ENCODE measurements around the gene PUM1.
"Not testable (repeated sequence)": the region's sequence is repeated elsewhere in the genome, so short reads cannot be mapped to it uniquely, and the experiment has no call there.

The PUM1 gene

DNA sequence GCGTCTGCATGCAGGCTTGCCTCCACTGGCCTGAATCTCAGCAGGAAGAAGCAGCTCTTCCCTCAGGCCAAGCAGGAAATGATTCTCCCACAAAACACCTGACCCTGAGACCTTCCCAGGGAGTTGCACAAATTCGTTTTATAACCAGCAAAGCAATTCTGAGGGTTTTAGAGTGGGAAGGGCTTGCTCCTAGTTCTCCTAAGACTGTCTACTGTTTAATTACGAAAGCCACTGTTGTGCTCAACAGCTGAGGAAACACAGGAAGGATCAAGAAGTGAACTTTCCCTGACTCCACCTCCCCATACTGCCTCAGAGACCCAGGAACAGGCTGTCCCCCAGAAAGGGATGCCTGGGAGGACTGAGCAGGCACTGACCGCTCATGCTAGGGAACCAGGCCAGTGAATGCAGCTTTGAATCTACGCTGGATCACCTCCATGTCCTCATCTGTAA is 37.0 kb upstream of the PUM1 start:
- FAIRE-seq (no peak), DNase-seq (ENCODE audit: insufficient read length, low spot score) (no peak)

DNA sequence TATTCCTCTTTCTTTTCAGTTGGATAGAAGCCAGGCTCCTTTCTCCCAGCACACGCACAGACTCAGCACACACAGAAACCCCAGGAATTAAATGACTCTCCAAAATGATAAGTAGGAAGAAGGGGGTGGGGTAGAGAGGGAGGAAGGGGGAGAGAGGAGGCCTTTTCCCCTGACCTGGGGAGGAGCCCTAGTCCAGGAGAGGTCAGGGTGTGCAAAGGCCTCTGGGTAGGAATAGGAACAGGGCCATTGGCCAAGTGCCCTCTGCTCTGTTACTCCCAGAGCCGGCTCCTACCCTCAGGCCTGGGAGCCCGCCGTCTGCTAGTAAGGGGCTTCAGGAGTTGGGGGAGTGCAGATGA is 35.6 kb upstream of the PUM1 start:
- DNase-seq (ENCODE audit: insufficient read length, low spot score) (no peak), FAIRE-seq (no peak)
- TF ChIP-seq, protein P1, sequence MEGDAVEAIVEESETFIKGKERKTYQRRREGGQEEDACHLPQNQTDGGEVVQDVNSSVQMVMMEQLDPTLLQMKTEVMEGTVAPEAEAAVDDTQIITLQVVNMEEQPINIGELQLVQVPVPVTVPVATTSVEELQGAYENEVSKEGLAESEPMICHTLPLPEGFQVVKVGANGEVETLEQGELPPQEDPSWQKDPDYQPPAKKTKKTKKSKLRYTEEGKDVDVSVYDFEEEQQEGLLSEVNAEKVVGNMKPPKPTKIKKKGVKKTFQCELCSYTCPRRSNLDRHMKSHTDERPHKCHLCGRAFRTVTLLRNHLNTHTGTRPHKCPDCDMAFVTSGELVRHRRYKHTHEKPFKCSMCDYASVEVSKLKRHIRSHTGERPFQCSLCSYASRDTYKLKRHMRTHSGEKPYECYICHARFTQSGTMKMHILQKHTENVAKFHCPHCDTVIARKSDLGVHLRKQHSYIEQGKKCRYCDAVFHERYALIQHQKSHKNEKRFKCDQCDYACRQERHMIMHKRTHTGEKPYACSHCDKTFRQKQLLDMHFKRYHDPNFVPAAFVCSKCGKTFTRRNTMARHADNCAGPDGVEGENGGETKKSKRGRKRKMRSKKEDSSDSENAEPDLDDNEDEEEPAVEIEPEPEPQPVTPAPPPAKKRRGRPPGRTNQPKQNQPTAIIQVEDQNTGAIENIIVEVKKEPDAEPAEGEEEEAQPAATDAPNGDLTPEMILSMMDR (IDR thresholded peaks at IDR 0.05; ENCODE audit: insufficient read depth, missing control alignments) = no peak

More for the DNA sequence above, 37.0 kb upstream of the PUM1 start:
- TF ChIP-seq, protein P1 (IDR thresholded peaks at IDR 0.05; ENCODE audit: insufficient read depth, missing control alignments) = no peak

DNA sequence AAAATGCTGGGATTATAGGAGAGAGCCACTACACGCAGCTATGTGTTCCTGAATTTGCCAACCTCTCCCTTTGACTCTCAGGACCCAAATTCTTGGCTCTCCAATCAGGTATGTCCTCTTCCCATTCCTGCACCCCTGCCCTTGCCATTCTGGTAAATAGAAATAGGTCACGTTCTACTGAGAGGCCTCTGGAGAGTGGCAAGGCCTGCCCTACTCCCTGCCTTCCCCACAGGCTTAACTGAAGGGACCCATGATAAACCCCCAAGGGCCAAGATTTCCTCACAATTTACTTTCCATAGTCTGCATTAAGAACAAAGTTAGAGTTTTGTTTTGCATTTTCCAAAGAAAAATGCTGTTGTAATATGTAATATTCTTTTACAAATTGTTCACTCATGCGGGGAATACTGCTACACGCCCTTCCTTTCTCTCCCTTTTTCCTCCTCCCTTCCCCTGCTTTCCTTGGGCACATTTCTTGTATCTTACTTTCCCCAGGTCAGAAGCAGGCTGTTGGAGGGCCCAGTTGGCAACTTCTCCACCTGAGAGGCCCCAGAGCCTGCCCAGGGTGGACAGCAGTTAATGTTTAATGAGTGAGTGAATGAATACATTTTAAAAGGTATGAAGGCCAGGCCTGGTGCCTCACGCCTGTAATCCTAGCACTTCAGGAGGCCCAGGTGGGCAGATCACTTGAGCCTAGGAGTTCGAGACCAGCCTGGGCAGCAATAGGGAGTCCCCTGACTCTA is 33.9 kb upstream of the PUM1 start:
- no peak for DNase-seq (ENCODE audit: insufficient read length, low spot score)
- TF ChIP-seq, protein P1 (IDR thresholded peaks at IDR 0.05; ENCODE audit: insufficient read depth, missing control alignments) = no peak
- FAIRE-seq = no peak

DNA sequence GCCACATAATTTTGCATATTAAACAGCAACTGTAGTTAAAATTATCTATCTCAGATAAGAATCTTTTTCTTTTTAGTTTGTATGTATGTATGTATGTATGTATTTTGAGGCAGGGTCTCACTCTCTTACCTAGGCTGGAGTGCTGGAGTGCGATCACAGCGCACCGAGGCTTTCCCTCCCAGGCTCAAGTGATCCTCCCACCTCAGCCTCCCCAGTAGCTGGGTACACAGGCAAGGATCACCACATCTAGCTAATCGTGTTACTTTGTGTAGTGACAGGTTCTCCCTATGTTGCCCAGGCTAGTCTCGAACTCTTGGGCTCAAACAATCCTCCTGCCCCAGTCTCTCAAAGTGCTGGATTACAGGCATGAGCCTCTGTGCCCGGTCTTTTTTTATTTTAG is 30.5 kb upstream of the PUM1 start:
- DNase-seq (ENCODE audit: insufficient read length, low spot score) = no peak
- FAIRE-seq = no peak
- TF ChIP-seq, protein P1 (IDR thresholded peaks at IDR 0.05; ENCODE audit: insufficient read depth, missing control alignments) = no peak

DNA sequence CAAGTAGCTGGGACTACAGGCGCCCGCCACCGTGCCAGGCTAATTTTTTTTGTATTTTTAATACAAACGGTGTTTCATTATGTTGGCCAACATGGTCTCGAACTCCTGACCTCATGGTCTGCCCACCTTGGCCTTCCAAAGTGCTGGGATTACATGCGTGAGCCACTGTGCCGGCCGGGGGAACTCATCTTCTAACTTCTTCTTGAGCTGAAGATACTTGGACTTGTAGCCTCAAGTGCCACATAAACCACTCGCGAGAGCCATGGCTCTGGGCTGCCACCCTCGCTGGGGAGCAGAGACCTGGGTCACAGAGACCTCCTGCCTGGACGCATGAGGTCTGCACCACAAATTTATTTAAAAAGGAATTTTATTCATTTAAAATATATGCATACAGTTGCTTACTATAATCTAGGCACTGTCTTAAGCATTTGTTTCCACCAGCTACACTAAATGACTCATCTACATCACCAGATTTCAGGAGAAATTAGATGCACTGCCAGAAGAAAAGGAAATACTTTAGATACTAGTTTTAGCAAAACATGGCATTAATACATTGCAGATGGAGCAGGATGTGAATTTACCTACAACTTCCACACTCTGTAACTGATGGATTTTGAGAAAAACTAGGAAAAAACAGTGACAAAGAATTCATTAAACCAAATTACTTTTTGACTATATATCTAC is 29.9 kb upstream of the PUM1 start:
- FAIRE-seq (no peak), DNase-seq (ENCODE audit: insufficient read length, low spot score) (no peak)
- TF ChIP-seq, protein P1 (IDR thresholded peaks at IDR 0.05; ENCODE audit: insufficient read depth, missing control alignments) = no peak

DNA sequence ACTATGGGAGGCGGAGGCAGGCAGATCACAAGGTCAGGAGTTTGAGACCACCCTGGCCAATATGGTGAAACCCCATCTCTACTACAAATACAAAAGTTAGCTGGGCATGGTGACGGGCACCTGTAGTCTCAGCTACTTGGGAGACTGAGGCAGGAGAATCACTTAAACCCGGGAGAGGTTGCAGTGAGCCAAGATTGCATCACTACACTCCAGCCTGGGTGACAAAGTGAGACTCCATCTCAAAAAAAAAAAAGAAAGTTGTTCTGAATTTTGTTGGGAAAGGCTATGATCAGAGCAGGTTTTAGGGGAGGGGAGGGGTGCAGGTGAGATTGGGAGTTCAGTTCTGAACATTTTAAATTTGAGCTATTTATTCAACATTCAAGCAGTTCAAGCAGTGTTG is 22.6 kb upstream of the PUM1 start:
- not testable (repeated sequence) for FAIRE-seq; DNase-seq (ENCODE audit: insufficient read length, low spot score)

DNA sequence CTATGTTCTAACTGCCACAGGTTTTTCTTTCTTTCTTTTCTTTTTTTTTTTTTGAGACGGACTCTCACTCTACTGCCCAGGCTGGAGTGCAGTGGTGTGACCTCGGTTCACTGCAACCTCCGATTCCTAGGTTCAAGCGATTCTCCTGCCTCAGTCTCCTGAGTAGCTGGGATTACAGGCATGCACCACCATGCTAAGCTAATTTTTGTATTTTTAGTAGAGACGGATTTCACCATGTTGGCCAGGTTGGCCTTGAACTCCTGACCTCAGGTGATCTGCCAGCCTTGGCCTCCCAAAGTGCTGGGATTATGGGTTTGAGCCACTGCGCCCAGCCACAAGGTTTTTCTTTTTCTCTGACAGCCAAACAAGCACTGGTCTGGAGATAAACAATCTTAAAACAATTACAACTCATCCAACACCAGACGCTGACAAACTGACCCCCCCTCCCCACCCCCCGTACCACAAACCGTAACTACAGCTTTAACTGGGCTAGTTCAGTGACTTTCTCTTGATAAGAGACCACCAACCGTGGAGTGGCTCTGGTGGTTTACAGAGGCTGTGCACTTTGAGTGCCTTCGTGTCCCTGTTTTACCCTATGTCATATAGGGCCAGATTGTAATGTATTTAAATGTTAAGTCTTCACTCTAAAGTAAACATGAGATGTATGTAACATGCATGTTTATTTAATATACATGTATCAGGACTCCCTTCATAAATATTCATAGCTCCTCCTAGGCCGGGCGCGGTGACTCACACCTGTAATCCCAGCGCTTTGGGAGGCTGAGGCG is 19.5 kb upstream of the PUM1 start:
- TF ChIP-seq, protein P1 (IDR thresholded peaks at IDR 0.05; ENCODE audit: insufficient read depth, missing control alignments) = no peak
- FAIRE-seq (no peak), DNase-seq (ENCODE audit: insufficient read length, low spot score) (no peak)

All from D721Med (cell line).